PC-3 (cell line): Measurements from ENCODE around the gene PIGM. TPM values are rescaled to one million over a fixed set of nuclear protein-coding genes. Genes with fewer than 3 reads are reported as not detected.

Source experiments
- ATAC-seq: fragments of 200-7000 bp; cut with Tn5 transposase; 2 replicates; pipeline ENCODE4 v1.9.1; 2020; ENCODE audit warnings: mild to moderate bottlenecking, moderate library complexity
- BruUV-seq: library from RNA; stranded (reverse); fragments of 400-500 nt; replicated peaks from 2 replicates; lab custom pipeline; 2021; lab: Mats Ljungman, UMichigan
- CTCF ChIA-PET: fragments of 300-600 bp; sonication (Branson Sonifier 250); formaldehyde crosslinking; loops from one replicate; lab custom pipeline; 2022; ENCODE audit warnings: antibody characterized with exemption; lab: Charles Lee
- POLR2A ChIA-PET: fragments of 300-600 bp; sonication (Branson Sonifier 250); formaldehyde crosslinking; loops from one replicate; lab custom pipeline; 2022; ENCODE audit warnings: antibody characterized with exemption; ENCODE audit not compliant: unreplicated experiment; lab: Charles Lee
- DNase-seq: peaks from one replicate; pipeline ENCODE4 v3.0.0-alpha.2; 2015
- H2AFZ ChIP-seq: fragments of 300-600 bp; sonication (generic); 2 replicates; pipeline ENCODE4 v1.6.0; 2016; ENCODE audit warnings: antibody characterized with exemption, low read length
- H3F3A ChIP-seq: fragments of 300-600 bp; sonication (generic); one replicate; pipeline ENCODE4 v1.6.0; 2017; ENCODE audit warnings: antibody characterized with exemption, low read length, control low read depth, mild to moderate bottlenecking; ENCODE audit not compliant: unreplicated experiment
- H3K27ac ChIP-seq: fragments of 300-600 bp; sonication (generic); 2 replicates; pipeline ENCODE4 v1.5.1; 2016; ENCODE audit warnings: mild to moderate bottlenecking, low read length
- H3K27me3 ChIP-seq: fragments of 300-600 bp; sonication (generic); 2 replicates; pipeline ENCODE4 v1.6.1; 2016; ENCODE audit warnings: low read length, mixed read lengths
- H3K36me3 ChIP-seq: fragments of 300-600 bp; sonication (generic); 2 replicates; pipeline ENCODE4 v1.6.1; 2016; ENCODE audit warnings: low read depth, mixed run types, low read length, mixed read lengths
- H3K4me1 ChIP-seq: fragments of 300-600 bp; sonication (generic); 2 replicates; pipeline ENCODE4 v1.5.1; 2016; ENCODE audit warnings: low read length; ENCODE audit not compliant: insufficient read depth
- H3K4me2 ChIP-seq: fragments of 300-600 bp; sonication (generic); 2 replicates; pipeline ENCODE4 v1.6.0; 2016; ENCODE audit warnings: low read length
- H3K4me3 ChIP-seq: fragments of 300-600 bp; sonication (generic); 2 replicates; pipeline ENCODE4 v1.5.1; 2016; ENCODE audit warnings: mild to moderate bottlenecking, low read length, mixed read lengths
- H3K79me2 ChIP-seq: fragments of 300-600 bp; sonication (generic); 2 replicates; pipeline ENCODE4 v1.6.1; 2017; ENCODE audit warnings: low read length, mixed read lengths
- H3K9ac ChIP-seq: fragments of 300-600 bp; sonication (generic); 2 replicates; pipeline ENCODE4 v1.6.0; 2016; ENCODE audit warnings: mild to moderate bottlenecking, low read length
- H3K9me2 ChIP-seq: fragments of 300-600 bp; sonication (generic); replicated peaks from 2 replicates; pipeline ENCODE4 v1.6.1; 2016; ENCODE audit warnings: mixed run types, low read length, mixed read lengths
- H3K9me3 ChIP-seq: fragments of 300-600 bp; sonication (generic); 2 replicates; pipeline ENCODE4 v1.6.1; 2016; ENCODE audit warnings: low read length, mixed read lengths
- H4K20me1 ChIP-seq: fragments of 300-600 bp; sonication (generic); 2 replicates; pipeline ENCODE4 v1.6.1; 2016; ENCODE audit warnings: low read length, mixed read lengths
- CTCF ChIP-seq: fragments of 300-600 bp; sonication (generic); conservative IDR thresholded peaks from 2 replicates; pipeline ENCODE4 v1.5.1; 2017; ENCODE audit warnings: antibody characterized with exemption, low read depth, mild to moderate bottlenecking, low read length
- EZH2 ChIP-seq: fragments of 300-600 bp; sonication (generic); IDR thresholded peaks from one replicate; pipeline ENCODE4 v1.6.1; 2017; ENCODE audit warnings: antibody characterized with exemption, mild to moderate bottlenecking, low read length; ENCODE audit not compliant: unreplicated experiment
- EZH2phosphoT487 ChIP-seq: fragments of 300-600 bp; sonication (generic); IDR thresholded peaks from 2 replicates; pipeline ENCODE4 v1.6.1; 2018; ENCODE audit warnings: mild to moderate bottlenecking, antibody characterized with exemption, low read length, borderline replicate concordance
- intact Hi-C: fragments of 100-400 bp; cut with micrococcal nuclease; formaldehyde crosslinking; loops from 2 replicates; pipeline ENCODE4 v1.9.0; 2023
- total RNA-seq: library from RNA; depleted of rRNA; stranded (reverse); fragments of >200 nt; gene quantifications from 2 replicates; pipeline ENCODE4 v1.2.3, GENCODE V29; 2014

The PIGM gene
- total RNA-seq, 1 experiment from 2014 or later: 6.9 TPM

GRCh38 chr1:160045653-160046052 lies 13.9 kb upstream of the PIGM start:
- H4K20me1 ChIP-seq: no peaks in the 10 kb centered on the region
- no peaks in the 10 kb centered on the region for H3K9me2 ChIP-seq
- ATAC-seq (no peak), DNase-seq (no peak)
- H3K36me3 ChIP-seq: no peaks in the 10 kb centered on the region
- no peaks in the 10 kb centered on the region for H3K79me2 ChIP-seq
- no peak overlapping the region for H3K27ac ChIP-seq
- TF ChIP-seq EZH2 (no peak), CTCF (no peak), EZH2phosphoT487 (no peak)
- no peak overlapping the region for H2AFZ ChIP-seq
- intact Hi-C loops: loop anchor here (1.0 kb wide), 1 partner anchor 39 kb away; no protein-coding TSS in a partner anchor
- H3K4me1 ChIP-seq: no peaks in the 10 kb centered on the region
- BruUV-seq: no TSS peak
- no peak overlapping the region for H3K4me3 ChIP-seq
- H3K9me3 ChIP-seq: no peaks in the 10 kb centered on the region
- H3F3A ChIP-seq: no peaks in the 10 kb centered on the region
- ChIA-PET POLR2A (no interaction called here), CTCF (interaction anchor here (0.6 to 1.2 kb wide), 3 partner anchors 10 to 331 kb away, joined by 3 to 7 read pairs (median 5); no protein-coding TSS in a partner anchor)
- peaks cover 34% of the 10 kb centered on the region; the same call in 1 of the 2 replicates for H3K27me3 ChIP-seq
- no peak overlapping the region for H3K9ac ChIP-seq
- H3K4me2 ChIP-seq: no peak overlapping the region

GRCh38 chr1:160043543-160043942 lies 11.8 kb upstream of the PIGM start:
- Histone ChIP-seq H3K27ac (no peak overlapping the region), H3K79me2 (no peaks in the 10 kb centered on the region), H3F3A (no peaks in the 10 kb centered on the region), H3K4me2 (no peak overlapping the region), H3K27me3 (peaks cover 26% of the 10 kb centered on the region; the same call in 1 of the 2 replicates), H3K9ac (no peak overlapping the region), H2AFZ (no peak overlapping the region), H3K4me3 (no peak overlapping the region), H3K36me3 (no peaks in the 10 kb centered on the region), H4K20me1 (no peaks in the 10 kb centered on the region), H3K4me1 (no peaks in the 10 kb centered on the region), H3K9me3 (no peaks in the 10 kb centered on the region), H3K9me2 (no peaks in the 10 kb centered on the region)
- intact Hi-C loops: no loop called here
- no peak for DNase-seq
- POLR2A ChIA-PET: no interaction called here
- BruUV-seq: no TSS peak
- ATAC-seq: no peak
- CTCF ChIA-PET: no interaction called here
- TF ChIP-seq CTCF: no peak
- no peak for TF ChIP-seq EZH2phosphoT487
- no peak for TF ChIP-seq EZH2

GRCh38 chr1:160040476-160040875 lies 8.7 kb upstream of the PIGM start:
- no peak overlapping the region for H3K4me3 ChIP-seq
- no peaks in the 10 kb centered on the region for H3K79me2 ChIP-seq
- intact Hi-C loops: no loop called here
- H3K9me3 ChIP-seq: no peaks in the 10 kb centered on the region
- no peak overlapping the region for H2AFZ ChIP-seq
- H3K27ac ChIP-seq: no peak overlapping the region
- no peak overlapping the region for H3K4me2 ChIP-seq
- no TSS peak for BruUV-seq
- H3K36me3 ChIP-seq: no peaks in the 10 kb centered on the region
- no peak for ATAC-seq
- H3K9me2 ChIP-seq: no peaks in the 10 kb centered on the region
- ChIA-PET CTCF (no interaction called here), POLR2A (no interaction called here)
- TF ChIP-seq EZH2: no peak
- no peak for TF ChIP-seq EZH2phosphoT487
- TF ChIP-seq CTCF: no peak
- no peak for DNase-seq
- no peaks in the 10 kb centered on the region for H4K20me1 ChIP-seq
- H3F3A ChIP-seq: no peaks in the 10 kb centered on the region
- H3K27me3 ChIP-seq: peaks cover 11% of the 10 kb centered on the region; the same call in 1 of the 2 replicates
- no peaks in the 10 kb centered on the region for H3K4me1 ChIP-seq
- H3K9ac ChIP-seq: no peak overlapping the region
